DMS 273 treated with DMSO at 0.1 percent for 48 hours (cell line): ENCODE data around the gene IFNB1.

Experiments
- DNase-seq: peaks from one replicate; lab custom pipeline; 2025; lab: John Stamatoyannopoulos, UW

IFNB1 gene

DNA sequence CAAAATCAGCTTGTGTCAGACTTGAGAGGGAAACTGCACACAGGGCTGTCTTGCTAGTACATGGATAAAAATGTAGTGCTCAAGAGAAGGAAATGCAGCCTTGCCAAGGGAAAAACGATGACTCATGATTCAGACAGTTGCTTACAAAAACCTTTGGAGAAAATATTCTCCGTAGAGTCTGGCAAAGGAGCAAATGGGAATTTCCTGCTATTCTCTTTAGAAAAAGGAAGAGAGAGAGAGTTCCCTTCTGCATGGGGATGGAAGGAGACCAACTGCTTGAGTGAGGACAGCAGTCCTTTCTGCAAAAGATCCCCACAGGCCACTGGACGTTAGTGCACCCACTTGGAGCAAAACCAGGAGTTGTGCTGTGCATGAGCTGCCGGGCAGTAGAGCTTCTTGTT, 7.6 kb downstream of the IFNB1 start:
- DNase-seq, result peak; percentile 36

DNA sequence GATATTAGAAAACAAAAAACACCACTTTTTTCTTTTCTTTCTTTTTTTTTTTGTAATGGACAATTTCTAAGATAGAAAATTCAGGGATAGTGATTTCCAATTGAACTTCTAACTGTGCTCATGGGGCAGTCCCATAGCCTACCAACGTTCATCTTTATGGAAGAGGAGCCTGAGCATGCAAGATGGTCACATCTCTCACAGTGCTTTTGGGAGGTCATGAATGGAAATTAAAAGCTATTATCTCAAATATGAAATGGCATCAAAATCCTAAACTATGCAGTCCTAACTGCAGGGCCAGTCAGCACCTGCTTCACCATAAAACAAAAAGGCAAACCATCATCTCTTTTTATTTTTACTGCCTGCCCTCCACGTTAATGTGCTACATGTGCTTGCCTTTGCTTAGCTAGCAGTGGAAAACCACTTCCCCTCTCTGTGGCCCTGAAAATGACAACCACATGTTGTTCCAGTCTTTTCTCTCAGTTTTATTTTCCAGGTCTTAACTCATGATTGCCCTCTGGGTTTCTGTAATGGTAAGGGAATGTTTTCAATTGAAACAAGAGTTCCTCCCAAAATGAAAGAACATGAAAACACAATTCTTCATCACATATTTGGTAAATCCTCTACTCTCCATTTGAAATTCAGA, 16.7 kb downstream of the IFNB1 start:
- DNase-seq, result no peak

DNA sequence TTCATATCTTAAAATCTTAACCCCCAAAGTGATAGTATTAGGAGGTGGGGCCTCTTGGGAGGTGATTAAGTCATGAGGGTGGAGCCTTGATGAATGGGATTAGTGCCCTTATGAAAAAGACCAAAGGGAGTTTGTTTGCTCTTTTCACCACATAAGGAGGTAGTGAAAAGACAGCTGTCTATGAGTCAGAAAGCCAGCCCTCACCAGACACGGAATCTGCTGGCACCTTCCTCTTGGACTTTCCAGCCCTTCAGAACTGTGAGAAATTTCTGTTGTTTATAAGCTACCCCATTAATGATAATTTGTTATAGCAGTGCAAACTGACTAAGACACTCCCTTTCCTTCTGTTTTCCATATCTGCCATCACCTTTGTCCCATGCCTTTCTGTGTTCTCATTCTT, 20.8 kb downstream of the IFNB1 start:
- no peak for DNase-seq

DNA sequence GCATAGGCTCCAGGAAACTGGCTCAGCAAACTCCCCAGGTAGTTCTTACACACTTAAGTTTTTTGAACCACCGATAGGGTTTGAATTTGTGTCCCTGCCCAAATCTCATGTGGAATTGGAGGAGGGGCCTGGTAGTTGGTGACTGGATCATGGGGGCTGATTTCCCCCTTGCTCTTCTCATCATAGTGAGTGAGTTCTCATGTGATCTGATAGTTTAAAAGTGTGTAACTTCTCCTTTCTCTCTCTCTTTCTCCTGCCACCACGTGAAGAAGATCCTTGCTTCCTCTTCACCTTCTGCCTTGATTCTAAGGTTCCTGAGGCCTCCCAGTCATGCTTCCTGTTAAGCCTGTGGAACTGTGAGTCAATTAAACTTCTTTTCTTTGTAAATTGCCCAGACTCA, 23.9 kb downstream of the IFNB1 start:
- no peak for DNase-seq

DNA sequence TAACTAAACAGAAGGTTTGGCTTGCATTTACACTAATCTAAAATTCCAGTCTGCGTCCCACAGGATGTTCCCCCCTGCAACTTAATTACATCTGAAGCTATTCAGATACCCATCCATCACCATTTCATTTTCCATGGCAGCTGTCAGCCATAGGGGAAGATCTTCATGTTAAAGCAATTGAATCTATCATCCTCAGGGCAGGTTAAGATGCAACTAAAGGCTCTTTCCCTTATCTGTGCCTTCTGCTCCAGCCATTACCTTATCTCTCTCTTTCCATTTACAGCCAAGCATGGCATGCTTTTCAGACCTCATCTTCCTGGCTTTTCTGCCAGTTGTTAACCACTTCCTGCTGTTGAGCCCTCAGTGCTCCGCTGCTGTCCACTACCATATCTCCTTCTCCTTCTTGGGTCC, 30.5 kb downstream of the IFNB1 start:
- no peak for DNase-seq

DNA sequence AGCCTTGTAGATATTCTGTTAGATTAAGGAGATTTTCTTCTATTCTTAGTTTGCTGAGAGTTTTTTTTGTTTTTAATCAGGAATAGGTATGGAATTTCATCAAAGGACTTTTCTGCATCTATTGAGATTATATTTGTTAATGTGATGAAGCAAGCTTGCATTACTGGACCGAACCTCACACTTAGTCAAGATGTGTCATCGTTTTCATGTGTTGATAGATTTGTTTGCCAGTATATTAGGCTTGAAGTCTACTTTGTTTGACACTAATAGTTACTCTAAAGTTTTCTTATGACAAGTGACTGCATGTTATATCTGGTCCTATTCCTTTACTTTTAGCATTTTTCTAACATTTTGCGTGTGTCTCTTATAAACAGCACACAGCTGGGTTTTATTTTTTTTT, 33.9 kb downstream of the IFNB1 start:
- DNase-seq, result no peak

DNA sequence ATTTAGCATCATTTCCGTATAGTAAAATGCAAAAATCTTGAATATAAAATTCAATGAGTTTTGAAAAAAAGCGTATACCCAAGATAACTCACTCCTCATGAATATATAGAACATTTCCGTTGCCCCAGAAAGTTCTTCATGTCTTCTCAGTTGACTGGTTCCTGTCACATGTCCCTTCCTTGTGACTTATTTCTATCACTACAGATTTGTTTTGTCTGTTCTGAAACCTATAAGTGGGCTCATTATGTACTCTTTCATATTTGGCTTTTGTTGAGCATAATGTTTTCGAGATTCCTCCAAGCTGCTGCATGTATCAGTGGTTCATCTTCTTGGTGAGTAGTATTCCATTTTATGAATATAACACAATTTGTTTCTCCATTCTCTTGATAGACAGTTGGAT, 35.3 kb downstream of the IFNB1 start:
- DNase-seq, result no peak

DNA sequence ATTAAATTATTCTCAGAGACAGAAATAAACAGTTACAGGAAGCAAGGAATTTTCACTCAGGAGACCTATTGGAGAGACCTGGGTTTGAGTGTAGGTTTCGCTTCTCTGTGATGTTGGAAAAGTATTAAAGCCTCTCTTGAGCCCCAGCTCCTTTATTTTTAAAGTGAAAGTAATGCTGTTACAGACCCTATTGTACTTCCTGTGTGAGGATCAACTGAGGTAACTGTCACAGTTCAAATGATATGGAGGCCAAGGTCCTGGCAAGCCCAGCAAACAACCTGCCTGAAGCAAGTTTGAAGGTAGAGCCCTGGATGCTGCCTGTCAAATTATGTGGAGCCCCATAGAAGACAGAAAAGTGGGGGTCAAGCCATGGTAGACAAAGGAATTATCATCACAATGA, 38.4 kb downstream of the IFNB1 start:
- no peak for DNase-seq

DNA sequence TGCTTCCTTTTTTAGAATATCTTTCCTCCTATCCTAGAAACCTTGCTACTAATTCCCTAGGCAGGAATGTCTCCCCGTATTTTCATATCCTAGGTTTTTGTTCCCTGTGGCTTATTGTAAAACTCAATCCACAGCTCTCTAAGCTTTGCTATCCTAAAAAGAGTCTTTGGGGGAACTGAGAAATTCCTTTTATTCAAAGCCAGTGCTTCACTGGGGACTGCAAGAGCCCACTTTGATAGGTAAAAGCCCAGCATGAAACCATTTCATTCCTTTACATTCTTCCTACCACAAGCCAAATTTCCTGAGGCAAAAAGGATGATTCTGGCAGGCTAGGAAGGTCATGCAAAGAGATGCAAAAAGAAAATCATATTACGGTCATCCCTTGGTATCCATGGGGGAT, 40.5 kb downstream of the IFNB1 start:
- DNase-seq, result no peak

DNA sequence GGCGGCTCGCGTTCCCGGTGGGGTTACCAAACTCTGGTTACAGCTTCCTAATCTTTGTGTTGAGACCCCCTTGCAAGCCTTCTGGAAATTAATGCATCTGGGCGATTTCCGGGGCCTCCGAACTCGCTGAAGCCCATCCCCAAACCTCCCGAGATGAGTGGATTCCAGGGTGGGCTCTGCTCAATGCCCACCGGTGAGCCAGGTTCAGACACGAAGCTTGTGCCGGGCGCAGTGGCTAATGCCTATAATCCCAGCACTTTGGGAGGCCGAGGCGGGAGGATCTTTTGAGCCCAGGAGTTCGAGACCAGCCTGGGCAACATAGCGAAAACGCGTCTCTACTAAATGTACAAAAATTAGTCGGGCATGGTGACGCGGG, 45.9 kb downstream of the IFNB1 start:
- no peak for DNase-seq

DNA sequence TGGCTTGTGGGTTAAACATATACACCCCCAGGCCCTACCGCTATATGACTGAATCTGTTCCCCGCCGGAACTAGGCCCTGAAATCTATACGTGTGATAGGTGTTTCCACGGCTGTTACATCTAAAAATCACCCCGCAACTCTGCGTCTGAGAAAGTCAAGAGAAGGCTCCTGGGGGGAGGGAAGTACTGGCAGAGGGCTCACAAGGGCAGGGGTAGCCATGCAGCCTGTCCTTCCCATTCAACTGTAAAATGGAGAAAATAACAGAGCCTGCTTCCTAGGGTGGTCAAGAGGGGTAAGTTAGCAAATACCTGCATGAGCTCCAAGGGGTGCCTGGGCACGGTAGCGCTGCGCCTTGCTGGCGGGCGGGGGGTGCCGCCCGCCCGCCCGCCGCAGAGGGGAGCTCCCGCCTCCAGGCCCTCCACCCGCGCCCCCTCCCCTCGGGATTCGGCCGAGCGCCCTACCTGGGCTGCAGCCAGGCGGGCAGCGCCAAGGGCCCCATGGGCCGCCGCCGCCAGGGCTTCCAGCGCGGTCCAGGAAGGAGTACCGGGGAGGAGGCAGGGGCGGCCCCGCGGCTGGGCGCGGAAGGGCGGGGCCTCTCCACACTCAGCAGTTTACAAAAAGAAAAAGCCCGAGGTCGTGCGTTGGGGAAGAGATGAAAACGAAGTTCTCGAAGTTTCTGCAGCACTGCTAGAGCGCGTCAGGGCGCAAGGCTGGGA, 46.5 kb downstream of the IFNB1 start, which contains the start of gene HACD4:
Gene HACD4, minus strand, starts transcription at position 550 of the 717 bp plus-strand sequence. Its CDS starts 50 bp downstream, at position 500.
- no peak for DNase-seq

DNA sequence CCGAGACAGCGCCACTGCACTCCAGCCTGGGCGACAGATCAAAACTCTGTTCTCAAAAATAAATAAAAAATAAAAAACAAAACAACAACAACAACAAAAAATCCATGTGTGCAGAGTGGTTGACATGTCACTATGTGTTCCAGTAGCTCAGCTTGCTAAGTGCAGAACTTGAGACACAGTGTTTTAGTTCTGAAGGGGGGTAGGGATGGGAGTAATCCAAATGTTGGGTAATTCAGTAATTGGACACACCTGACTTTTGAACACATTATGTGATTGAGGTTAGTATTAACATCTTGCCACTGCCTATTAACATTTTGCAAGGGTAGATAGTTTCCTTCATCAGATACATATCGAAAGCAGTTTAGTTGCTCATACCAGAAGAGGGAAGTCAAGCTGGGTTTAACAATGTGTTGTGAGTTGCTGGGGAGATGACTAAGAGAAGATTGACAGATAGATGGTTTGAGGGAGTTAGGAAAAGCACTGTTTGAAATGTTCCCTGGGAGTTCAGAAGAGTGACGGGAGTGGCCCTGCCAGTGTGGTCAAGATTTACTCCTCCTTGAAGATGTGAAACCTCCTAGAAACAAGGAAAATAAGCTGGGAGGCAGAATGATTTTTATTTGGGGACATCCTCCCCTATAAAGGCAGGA, 47.2 kb downstream of the IFNB1 start:
- DNase-seq, result no peak

DNA sequence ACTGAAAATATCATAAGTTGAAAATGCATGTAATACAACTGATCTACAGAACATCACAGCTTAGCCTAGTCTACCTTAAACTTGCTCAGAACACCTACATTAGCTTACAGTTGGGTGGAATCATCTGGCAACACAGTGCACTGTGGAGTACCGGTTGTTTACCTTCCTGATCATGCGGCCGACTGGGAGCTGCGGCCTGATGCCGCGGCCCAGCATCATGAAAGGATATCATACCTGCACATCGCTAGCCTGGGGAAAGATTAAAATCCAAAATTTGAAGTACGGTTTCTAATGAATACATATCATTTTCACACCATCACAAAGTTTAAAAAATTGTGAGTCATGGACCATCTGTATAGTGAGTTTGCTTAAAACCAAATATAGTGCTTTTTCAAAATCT, 48.1 kb downstream of the IFNB1 start:
- DNase-seq, result no peak

DNA sequence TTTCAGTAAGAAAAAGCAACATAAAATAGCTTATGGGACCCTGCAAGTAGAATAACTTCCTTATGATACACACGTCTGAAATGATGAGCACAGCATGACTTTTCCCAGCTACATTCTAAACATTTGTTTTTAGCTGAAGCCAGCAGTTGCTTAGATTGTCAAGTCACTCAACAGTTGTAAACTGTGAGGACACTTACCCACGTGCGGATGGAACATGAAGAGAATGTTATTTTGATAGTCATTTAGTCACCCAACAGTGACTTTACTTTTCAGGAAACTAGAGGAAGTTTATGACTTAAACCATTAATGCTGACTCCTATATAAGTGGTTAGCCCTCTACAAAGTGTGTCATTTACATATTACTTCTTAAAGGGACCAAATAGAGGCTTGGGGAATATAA, 49.3 kb downstream of the IFNB1 start:
- no peak for DNase-seq

DNA sequence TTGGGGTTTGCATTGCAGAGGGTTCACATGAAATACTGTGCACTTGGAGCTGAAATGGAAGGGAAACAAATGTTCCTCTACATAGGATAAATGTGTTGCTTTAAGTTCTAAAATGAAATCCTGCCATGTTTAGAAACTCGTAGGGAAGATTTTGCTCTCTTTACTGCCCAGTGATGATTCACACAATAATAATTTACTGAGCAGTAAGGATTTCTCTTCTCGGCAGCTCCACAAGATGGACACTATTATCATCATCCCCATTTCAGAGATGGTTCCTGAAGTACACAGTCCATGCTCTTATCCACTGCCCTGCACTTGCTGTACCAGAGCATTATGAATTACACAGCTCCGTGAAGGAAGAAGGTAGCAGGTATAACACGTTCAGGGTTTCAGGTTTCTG, 50.4 kb downstream of the IFNB1 start:
- no peak for DNase-seq
